HG03558 (cell line): ENCODE results near the gene CDKN1C.
"Not testable (repeated sequence)": the region's sequence is repeated elsewhere in the genome, so short reads cannot be mapped to it uniquely, and the experiment has no call there.

Experiments
- ATAC-seq: cut with Tn5 transposase; IDR thresholded peaks from one replicate; pipeline ENCODE4 v1.9.1; 2021; ENCODE audit warnings: moderate number of reproducible peaks; ENCODE audit not compliant: unreplicated experiment; ENCODE audit errors: extremely low read depth

The CDKN1C gene

GRCh38 chr11:2909133-2909902 lies 23.7 kb upstream of the CDKN1C start:
- ATAC-seq: no peak

DNA sequence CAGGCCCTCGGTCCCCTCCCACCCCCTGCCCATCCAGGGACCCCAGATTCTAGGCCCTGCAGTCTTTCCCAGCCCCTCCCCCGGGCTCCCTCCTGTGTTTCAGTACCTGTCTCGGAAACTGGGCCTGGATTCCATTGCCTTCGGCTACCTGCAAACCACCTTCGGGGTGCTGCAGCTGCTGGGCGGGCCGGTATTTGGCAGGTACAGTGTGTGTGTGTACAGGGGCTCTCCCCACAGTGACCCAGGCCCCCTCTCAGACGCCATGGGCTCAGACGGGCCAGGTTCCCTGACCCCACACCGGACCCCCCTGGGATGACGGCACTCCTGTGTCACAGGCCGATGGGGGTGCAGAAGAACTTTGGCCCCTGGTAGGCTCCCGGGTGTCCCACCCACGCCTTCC lies 22.6 kb upstream of the CDKN1C start:
- no peak for ATAC-seq

GRCh38 chr11:2905299-2905698 lies 19.7 kb upstream of the CDKN1C start:
- ATAC-seq: not testable (repeated sequence)

- ATAC-seq: no peak
These were observed 18.8 kb upstream of the CDKN1C start for GRCh38 chr11:2904153-2905052.

- ATAC-seq: no peak
These were observed 18.1 kb upstream of the CDKN1C start for GRCh38 chr11:2903672-2904011.

GRCh38 chr11:2902784-2903671 lies 17.5 kb upstream of the CDKN1C start:
- no peak for ATAC-seq

GRCh38 chr11:2901854-2902783 lies 16.5 kb upstream of the CDKN1C start:
- ATAC-seq: peak; percentile 85

DNA sequence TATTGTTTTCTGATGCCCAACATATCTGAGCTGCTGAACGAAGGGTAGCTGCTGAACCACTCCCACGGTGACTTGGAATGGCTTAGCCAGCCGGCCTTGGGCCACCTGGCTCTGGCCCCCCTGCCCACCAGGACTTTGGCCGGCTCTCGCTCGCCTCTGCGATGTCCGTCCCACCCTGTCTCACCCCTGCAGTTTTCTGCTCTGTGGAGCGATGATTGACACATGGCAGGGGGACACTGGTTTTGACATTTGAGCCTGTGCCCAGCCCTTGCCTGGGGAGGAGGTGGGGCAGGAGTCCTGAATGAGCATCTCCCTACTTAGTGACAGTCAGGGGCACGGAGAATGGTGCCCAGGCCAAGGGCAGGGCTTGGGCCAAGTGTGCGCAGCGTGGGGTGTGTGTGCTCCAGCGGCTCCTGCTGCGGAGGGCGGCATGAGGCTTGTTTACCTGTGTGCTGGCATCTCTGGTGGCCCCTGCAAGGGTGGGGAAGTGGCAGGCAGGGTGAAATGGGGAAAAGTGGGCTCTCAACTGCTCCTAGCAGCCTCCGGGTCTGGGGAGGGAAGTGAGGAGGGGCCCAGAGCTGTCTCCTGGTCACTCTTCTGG lies 15.7 kb upstream of the CDKN1C start:
- ATAC-seq: no peak

GRCh38 chr11:2899080-2899783 lies 13.7 kb upstream of the CDKN1C start:
- no peak for ATAC-seq

- no peak for ATAC-seq
These were observed 12.9 kb upstream of the CDKN1C start for GRCh38 chr11:2898366-2899079.

GRCh38 chr11:2897048-2897447 lies 11.5 kb upstream of the CDKN1C start:
- ATAC-seq: no peak

DNA sequence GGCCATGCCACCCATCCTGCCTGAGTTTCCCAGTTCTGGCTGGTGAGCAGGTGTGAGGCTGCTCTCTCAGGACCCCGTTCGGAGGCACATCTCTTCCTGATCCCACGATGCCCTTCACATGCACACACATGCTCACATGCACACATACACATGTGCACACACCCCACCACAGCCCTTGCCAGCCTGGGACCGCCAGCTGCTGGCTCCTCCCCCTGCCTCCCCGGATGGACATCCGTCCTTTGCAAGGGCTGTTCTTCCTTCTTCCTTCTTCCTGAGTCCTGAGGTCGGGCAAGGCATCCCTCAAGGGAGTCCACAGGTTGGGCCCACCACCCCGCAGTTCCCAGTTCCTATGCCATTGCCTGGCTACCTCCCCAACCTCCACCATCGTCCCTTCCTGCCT lies 10.5 kb upstream of the CDKN1C start:
- ATAC-seq: no peak

- no peak for ATAC-seq
These were observed 8.4 kb upstream of the CDKN1C start for GRCh38 chr11:2893935-2894334.

- ATAC-seq: no peak
These were observed 7.5 kb upstream of the CDKN1C start for GRCh38 chr11:2892967-2893528.

GRCh38 chr11:2892215-2892966 lies 6.8 kb upstream of the CDKN1C start:
- no peak for ATAC-seq

DNA sequence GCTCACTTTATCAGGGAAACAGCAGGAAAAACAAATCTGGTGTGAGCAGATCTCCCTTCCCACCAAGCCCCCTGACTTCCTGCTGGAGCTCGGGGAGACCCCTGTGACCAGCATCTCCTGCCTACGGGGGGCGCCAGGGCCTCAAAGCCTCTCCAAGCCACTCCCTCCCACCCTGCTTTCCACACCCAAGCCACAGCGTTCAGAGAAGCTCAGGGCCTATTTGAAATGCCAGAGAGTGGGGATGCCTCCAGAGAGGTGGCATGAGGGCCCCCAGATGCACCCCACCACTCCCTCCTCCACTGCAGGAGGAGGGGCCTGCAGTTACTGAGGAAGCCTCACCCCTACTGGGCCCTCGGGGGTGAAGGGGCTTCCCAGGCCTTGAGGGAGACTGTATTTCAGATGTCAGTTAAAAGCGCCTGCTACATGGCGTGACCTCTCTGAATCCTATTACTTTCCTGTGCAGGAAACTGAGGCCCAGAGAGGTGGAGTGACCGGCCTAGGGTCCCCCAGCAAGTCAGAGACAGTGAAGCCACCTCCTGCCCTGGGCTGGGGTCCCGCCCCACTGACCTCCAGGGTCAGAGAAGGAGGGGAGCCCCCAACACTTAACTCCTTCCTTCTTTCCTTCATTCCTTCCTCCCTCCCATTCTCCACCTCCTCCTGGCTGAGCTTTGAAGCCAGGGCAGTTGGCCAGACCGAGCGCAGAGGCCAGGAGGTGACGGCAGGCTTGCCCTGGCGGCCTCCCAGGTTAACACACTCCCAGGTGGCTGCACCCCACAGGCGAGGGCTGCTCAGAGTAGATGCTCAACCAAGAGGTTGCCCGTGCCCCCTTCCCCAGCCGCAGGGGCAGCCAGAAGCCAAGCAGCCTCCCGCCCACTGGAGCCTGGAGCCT lies 6.0 kb upstream of the CDKN1C start:
- no peak for ATAC-seq
